ENCODE results near the gene COL8A1.

COL8A1 gene

DNA sequence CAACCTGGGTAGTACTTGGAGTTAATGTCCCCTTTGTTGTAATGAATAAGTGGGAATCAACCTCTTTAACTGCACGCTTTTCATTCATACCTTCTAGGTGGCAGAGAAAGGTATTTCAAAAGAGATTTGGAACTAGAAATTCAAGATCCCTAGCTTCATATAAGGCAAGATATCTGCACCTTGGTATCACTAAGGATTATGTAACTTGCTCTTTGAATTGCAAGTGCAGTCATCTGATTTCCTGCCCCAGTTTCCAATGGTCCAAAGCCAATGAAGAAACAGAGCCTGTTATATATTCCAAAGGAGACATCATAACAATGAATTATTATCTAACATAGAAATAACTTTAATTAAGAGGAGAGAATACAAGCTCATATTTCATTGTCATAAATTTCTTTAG, 124.5 kb downstream of the COL8A1 start:
- Histone ChIP-seq H3K79me1 (ENCODE audit: low read length) (no peaks in the 10 kb centered on the region), H3K9ac (ENCODE audit: low read length) (no peak overlapping the region), H3K18ac (ENCODE audit: low read length) (no peak overlapping the region), H3K9me3 (ENCODE audit: insufficient read depth, low read depth, low read length) (no peaks in the 10 kb centered on the region), H3K27ac (ENCODE audit: low read depth, low read length) (no peak overlapping the region), H2AK5ac (ENCODE audit: low read length) (no peak overlapping the region), H3K4me3 (ENCODE audit: low read depth, low read length) (no peak overlapping the region), H3K27me3 (ENCODE audit: insufficient read depth, low read length) (no peaks in the 10 kb centered on the region), H2BK12ac (ENCODE audit: low read length) (no peak overlapping the region), H3K14ac (ENCODE audit: low read length) (no peak overlapping the region), H3K23ac (ENCODE audit: low read length) (no peak overlapping the region), H4K91ac (ENCODE audit: low read depth, low read length) (no peak overlapping the region), H3K79me2 (ENCODE audit: control insufficient read depth, insufficient read depth, low read length, poor library complexity) (no peaks in the 10 kb centered on the region), H3K4me1 (ENCODE audit: control insufficient read depth in 1 of 2, insufficient read depth in 2 of 2, low read length in 2 of 2) (no peaks in the 10 kb centered on the region), H3K4me2 (ENCODE audit: low read length) (no peak overlapping the region), H4K8ac (ENCODE audit: low read depth, low read length) (no peak overlapping the region), H3K36me3 (ENCODE audit: control insufficient read depth in 1 of 2, insufficient read depth in 2 of 2, low read length in 2 of 2) (no peaks in the 10 kb centered on the region), H2BK120ac (ENCODE audit: insufficient read depth, low read length, poor library complexity) (no peak overlapping the region), H3K4ac (ENCODE audit: low read depth, low read length) (no peak overlapping the region), H4K12ac (ENCODE audit: low read depth, low read length) (no peak overlapping the region), H2BK5ac (ENCODE audit: low read depth, low read length, poor library complexity) (no peak overlapping the region), H2AFZ (ENCODE audit: insufficient read depth, low read length, poor library complexity) (no peak overlapping the region)
- no CpG with 5 or more reads among the region's 1 CpG for WGBS (ENCODE audit: extremely low coverage, insufficient coverage, insufficient read length)
- DNase-seq: no peak

DNA sequence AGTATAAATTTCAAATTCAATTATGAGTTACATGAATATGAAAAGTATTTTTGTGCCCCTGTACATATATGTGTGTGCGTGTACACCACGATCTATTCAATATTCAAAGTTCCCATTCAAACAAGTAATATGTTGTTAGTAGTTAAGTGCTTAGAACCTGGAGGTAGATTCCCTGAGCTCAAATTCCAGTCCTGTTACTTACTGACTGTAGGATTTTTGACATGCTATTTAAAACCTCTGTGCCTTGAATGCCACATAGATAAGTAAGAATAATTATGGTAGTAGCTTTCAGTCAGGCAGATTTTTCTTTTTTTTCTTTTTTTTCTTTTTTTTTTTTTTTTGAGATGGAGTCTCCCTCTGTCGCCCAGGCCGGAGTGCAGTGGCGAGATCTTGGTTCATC, 126.0 kb downstream of the COL8A1 start:
- Histone ChIP-seq H3K79me1 (ENCODE audit: low read length) (no peaks in the 10 kb centered on the region), H2AFZ (ENCODE audit: insufficient read depth, low read length, poor library complexity) (no peak overlapping the region), H3K27ac (ENCODE audit: low read depth, low read length) (no peak overlapping the region), H2BK5ac (ENCODE audit: low read depth, low read length, poor library complexity) (no peak overlapping the region), H2BK120ac (ENCODE audit: insufficient read depth, low read length, poor library complexity) (no peak overlapping the region), H3K14ac (ENCODE audit: low read length) (no peak overlapping the region), H4K12ac (ENCODE audit: low read depth, low read length) (no peak overlapping the region), H2BK12ac (ENCODE audit: low read length) (no peak overlapping the region), H4K8ac (ENCODE audit: low read depth, low read length) (no peak overlapping the region), H3K4me2 (ENCODE audit: low read length) (no peak overlapping the region), H3K4ac (ENCODE audit: low read depth, low read length) (no peak overlapping the region), H3K23ac (ENCODE audit: low read length) (no peak overlapping the region), H3K4me1 (ENCODE audit: control insufficient read depth in 1 of 2, insufficient read depth in 2 of 2, low read length in 2 of 2) (no peaks in the 10 kb centered on the region), H3K79me2 (ENCODE audit: control insufficient read depth, insufficient read depth, low read length, poor library complexity) (no peaks in the 10 kb centered on the region), H3K9me3 (ENCODE audit: insufficient read depth, low read depth, low read length) (no peaks in the 10 kb centered on the region), H4K91ac (ENCODE audit: low read depth, low read length) (no peak overlapping the region), H2AK5ac (ENCODE audit: low read length) (no peak overlapping the region), H3K9ac (ENCODE audit: low read length) (no peak overlapping the region), H3K27me3 (ENCODE audit: insufficient read depth, low read length) (no peaks in the 10 kb centered on the region), H3K36me3 (ENCODE audit: control insufficient read depth in 1 of 2, insufficient read depth in 2 of 2, low read length in 2 of 2) (no peaks in the 10 kb centered on the region), H3K4me3 (ENCODE audit: low read depth, low read length) (no peak overlapping the region), H3K18ac (ENCODE audit: low read length) (no peak overlapping the region)
- DNase-seq: peak; percentile 13 to 76
- WGBS (ENCODE audit: extremely low coverage, insufficient coverage, insufficient read length): no CpG with 5 or more reads among the region's 5 CpGs

DNA sequence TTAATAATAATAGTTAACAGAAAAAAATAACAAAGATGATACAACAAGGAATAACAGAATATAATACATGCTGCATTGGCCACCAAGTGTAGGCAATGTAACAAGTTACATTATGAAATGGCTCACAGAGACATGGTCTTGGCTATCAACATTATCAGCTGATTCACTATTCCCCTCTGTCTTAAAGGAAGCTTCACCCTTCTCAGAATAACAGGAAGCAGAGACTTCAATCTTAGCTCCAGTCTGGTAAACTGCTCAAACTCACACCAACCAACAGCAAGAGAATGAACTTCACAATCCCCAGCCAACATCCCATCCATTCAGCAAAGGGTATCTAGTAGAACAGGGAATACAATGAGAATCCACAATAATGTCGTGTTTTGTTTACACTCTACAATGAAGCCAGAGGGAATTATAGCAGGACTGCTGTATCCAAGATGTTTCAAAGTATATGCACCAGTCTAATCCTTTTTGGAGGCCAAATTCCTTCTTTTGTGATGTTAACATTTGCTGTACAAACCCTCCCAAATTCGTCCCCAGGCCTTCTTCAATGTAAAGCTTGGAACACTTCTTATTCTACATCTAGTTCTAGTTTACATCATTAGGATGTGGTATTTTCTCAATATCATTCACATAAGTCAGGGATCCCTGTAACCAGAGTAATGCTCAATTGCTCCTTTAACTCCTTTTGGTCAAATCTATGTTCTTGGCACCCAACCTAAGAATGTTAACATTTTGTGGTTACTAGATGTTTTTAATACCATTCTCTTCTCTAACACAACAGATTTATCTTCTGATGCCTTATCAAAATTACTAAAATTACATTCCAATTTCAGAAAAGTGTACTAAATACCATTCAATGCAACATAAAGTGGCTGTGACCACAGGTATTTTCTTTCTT, 126.9 kb downstream of the COL8A1 start:
- Histone ChIP-seq H3K18ac (ENCODE audit: low read length) (no peak overlapping the region), H2AK5ac (ENCODE audit: low read length) (no peak overlapping the region), H3K23ac (ENCODE audit: low read length) (no peak overlapping the region), H3K9ac (ENCODE audit: low read length) (no peak overlapping the region), H3K79me1 (ENCODE audit: low read length) (no peaks in the 10 kb centered on the region), H3K4me3 (ENCODE audit: low read depth, low read length) (no peak overlapping the region), H3K36me3 (ENCODE audit: control insufficient read depth in 1 of 2, insufficient read depth in 2 of 2, low read length in 2 of 2) (no peaks in the 10 kb centered on the region), H2BK12ac (ENCODE audit: low read length) (no peak overlapping the region), H3K4me1 (ENCODE audit: control insufficient read depth in 1 of 2, insufficient read depth in 2 of 2, low read length in 2 of 2) (no peaks in the 10 kb centered on the region), H2BK120ac (ENCODE audit: insufficient read depth, low read length, poor library complexity) (no peak overlapping the region), H4K8ac (ENCODE audit: low read depth, low read length) (no peak overlapping the region), H3K4ac (ENCODE audit: low read depth, low read length) (no peak overlapping the region), H2BK5ac (ENCODE audit: low read depth, low read length, poor library complexity) (no peak overlapping the region), H4K91ac (ENCODE audit: low read depth, low read length) (no peak overlapping the region), H3K27me3 (ENCODE audit: insufficient read depth, low read length) (no peaks in the 10 kb centered on the region), H3K27ac (ENCODE audit: low read depth, low read length) (no peak overlapping the region), H3K9me3 (ENCODE audit: insufficient read depth, low read depth, low read length) (no peaks in the 10 kb centered on the region), H3K4me2 (ENCODE audit: low read length) (no peak overlapping the region), H3K79me2 (ENCODE audit: control insufficient read depth, insufficient read depth, low read length, poor library complexity) (no peaks in the 10 kb centered on the region), H2AFZ (ENCODE audit: insufficient read depth, low read length, poor library complexity) (no peak overlapping the region), H3K14ac (ENCODE audit: low read length) (no peak overlapping the region), H4K12ac (ENCODE audit: low read depth, low read length) (no peak overlapping the region)
- WGBS (ENCODE audit: extremely low coverage, insufficient coverage, insufficient read length): no CpG with 5 or more reads among the region's 2 CpGs
- DNase-seq: no peak

DNA sequence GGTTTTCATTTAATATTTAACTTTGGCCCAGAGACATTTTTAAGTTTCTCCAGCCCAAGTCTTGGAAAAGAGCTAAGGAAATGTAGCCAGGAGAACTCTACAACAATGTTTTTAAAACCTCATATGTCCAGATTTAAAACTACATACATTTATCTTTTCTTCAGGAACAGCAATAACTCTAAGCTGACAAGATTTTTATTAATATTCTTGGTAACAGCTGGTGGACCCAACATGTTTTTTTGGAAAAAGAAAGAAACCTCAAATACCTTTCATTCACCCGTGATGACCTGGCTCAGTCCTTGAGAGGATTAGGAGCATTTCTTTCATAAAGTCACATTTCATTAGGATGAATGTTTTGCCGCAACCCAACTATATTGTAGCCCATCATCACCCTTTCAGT, 128.9 kb downstream of the COL8A1 start:
- DNase-seq: no peak
- Histone ChIP-seq H3K27me3 (ENCODE audit: insufficient read depth, low read length) (no peaks in the 10 kb centered on the region), H3K23ac (ENCODE audit: low read length) (no peak overlapping the region), H2BK120ac (ENCODE audit: insufficient read depth, low read length, poor library complexity) (no peak overlapping the region), H3K79me2 (ENCODE audit: control insufficient read depth, insufficient read depth, low read length, poor library complexity) (no peaks in the 10 kb centered on the region), H2AFZ (ENCODE audit: insufficient read depth, low read length, poor library complexity) (no peak overlapping the region), H4K91ac (ENCODE audit: low read depth, low read length) (no peak overlapping the region), H2BK5ac (ENCODE audit: low read depth, low read length, poor library complexity) (no peak overlapping the region), H3K4me3 (ENCODE audit: low read depth, low read length) (no peak overlapping the region), H3K4me1 (ENCODE audit: control insufficient read depth in 1 of 2, insufficient read depth in 2 of 2, low read length in 2 of 2) (no peaks in the 10 kb centered on the region), H3K79me1 (ENCODE audit: low read length) (no peaks in the 10 kb centered on the region), H3K4ac (ENCODE audit: low read depth, low read length) (no peak overlapping the region), H4K12ac (ENCODE audit: low read depth, low read length) (no peak overlapping the region), H2AK5ac (ENCODE audit: low read length) (no peak overlapping the region), H3K4me2 (ENCODE audit: low read length) (no peak overlapping the region), H2BK12ac (ENCODE audit: low read length) (no peak overlapping the region), H3K27ac (ENCODE audit: low read depth, low read length) (no peak overlapping the region), H3K9ac (ENCODE audit: low read length) (no peak overlapping the region), H3K36me3 (ENCODE audit: control insufficient read depth in 1 of 2, insufficient read depth in 2 of 2, low read length in 2 of 2) (no peaks in the 10 kb centered on the region), H3K9me3 (ENCODE audit: insufficient read depth, low read depth, low read length) (no peaks in the 10 kb centered on the region), H3K14ac (ENCODE audit: low read length) (no peak overlapping the region), H4K8ac (ENCODE audit: low read depth, low read length) (no peak overlapping the region), H3K18ac (ENCODE audit: low read length) (no peak overlapping the region)
- no CpG with 5 or more reads among the region's 2 CpGs for WGBS (ENCODE audit: extremely low coverage, insufficient coverage, insufficient read length)
